HG03558 (cell line): ENCODE measurements around the gene GRSF1.
"Not testable (repeated sequence)": the region's sequence is repeated elsewhere in the genome, so short reads cannot be mapped to it uniquely, and the experiment has no call there.

Experiments used
- ATAC-seq: cut with Tn5 transposase; IDR thresholded peaks from one replicate; pipeline ENCODE4 v1.9.1; 2021; ENCODE audit warnings: moderate number of reproducible peaks; ENCODE audit not compliant: unreplicated experiment; ENCODE audit errors: extremely low read depth

Gene GRSF1, protein sequence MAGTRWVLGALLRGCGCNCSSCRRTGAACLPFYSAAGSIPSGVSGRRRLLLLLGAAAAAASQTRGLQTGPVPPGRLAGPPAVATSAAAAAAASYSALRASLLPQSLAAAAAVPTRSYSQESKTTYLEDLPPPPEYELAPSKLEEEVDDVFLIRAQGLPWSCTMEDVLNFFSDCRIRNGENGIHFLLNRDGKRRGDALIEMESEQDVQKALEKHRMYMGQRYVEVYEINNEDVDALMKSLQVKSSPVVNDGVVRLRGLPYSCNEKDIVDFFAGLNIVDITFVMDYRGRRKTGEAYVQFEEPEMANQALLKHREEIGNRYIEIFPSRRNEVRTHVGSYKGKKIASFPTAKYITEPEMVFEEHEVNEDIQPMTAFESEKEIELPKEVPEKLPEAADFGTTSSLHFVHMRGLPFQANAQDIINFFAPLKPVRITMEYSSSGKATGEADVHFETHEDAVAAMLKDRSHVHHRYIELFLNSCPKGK

DNA sequence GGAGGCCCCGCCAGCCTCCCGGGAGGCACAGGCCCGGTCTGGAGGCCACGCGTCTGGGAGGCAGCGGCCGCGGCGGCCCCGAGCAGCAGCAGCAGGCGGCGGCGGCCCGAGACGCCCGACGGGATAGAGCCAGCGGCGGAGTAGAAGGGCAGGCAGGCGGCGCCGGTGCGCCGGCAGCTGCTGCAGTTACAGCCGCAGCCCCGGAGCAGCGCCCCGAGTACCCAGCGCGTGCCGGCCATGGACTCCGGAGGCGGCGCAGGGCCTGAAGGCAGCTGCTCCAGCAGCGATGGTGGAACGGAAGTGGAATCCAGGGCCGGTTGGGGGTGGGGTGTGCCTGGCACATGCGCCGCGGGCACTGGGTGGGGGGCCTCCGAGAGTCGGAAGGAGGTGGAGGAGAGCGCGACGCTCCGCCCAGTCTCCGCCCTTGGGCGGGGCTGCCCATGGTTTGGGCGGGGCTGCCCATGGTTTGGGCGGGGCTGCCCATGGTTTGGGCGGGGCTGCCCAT lies at the start of gene GRSF1:
GRSF1 (minus strand) TSS at position 302 of the 505 bp plus-strand sequence; CDS start at position 239, 63 bp downstream.
- peak; percentile 33 for ATAC-seq

DNA sequence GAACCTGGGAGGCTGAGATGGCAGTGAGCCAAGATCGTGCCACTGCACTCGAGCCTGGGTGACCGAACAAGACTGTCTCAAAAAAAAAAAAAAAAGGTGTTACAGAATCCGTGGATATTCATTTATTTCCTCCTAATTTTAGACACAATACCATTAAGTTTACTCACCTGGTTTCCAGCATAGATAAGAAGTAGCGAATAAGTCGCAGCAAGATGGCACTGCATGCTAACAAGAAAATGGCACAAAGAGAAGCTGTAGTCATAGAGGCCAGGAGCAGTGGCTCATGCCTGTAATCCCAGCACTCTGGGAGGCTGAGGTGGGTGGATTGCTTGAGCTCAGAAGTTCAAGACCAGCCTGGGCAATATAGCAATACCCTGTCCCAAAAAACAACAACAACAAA lies 45.5 kb upstream of the GRSF1 start:
- no peak for ATAC-seq

DNA sequence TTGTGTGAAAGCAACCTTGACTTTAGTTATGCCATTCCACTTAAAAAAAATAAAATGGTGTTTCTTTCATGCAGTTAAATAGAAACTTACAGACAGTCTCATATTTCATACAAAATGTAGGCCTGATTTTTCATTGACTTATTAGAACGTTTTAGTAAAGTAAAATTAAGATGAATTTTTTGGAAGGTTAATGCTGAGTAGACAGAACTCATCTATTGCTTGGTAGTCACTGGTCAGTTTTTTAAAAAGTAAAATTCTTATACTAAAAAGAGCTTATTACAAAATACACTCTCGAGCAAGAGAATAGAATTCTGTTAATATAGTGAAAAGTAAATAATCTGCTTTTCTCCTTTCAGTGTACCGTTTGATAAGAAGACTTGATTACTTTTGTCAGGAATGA lies 41.0 kb upstream of the GRSF1 start:
- no peak for ATAC-seq

DNA sequence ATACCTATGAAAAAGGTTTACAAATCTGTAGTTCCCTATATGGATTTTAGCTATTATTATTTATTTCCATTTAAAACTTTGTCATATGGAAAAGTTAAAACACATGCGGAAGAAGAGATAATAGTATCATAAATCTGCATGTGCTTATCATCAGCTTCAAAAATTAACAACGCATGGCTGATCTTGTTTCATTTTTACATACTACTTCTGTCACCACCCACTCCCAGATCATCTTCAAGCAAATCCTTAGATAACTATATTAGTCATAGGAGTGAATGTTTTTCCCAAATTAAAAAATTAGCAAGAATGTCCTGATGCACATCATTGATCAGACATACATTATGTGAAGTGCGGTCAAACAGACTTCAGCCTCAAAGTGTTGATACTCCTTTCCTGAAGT lies 37.9 kb upstream of the GRSF1 start:
- ATAC-seq, result no peak

DNA sequence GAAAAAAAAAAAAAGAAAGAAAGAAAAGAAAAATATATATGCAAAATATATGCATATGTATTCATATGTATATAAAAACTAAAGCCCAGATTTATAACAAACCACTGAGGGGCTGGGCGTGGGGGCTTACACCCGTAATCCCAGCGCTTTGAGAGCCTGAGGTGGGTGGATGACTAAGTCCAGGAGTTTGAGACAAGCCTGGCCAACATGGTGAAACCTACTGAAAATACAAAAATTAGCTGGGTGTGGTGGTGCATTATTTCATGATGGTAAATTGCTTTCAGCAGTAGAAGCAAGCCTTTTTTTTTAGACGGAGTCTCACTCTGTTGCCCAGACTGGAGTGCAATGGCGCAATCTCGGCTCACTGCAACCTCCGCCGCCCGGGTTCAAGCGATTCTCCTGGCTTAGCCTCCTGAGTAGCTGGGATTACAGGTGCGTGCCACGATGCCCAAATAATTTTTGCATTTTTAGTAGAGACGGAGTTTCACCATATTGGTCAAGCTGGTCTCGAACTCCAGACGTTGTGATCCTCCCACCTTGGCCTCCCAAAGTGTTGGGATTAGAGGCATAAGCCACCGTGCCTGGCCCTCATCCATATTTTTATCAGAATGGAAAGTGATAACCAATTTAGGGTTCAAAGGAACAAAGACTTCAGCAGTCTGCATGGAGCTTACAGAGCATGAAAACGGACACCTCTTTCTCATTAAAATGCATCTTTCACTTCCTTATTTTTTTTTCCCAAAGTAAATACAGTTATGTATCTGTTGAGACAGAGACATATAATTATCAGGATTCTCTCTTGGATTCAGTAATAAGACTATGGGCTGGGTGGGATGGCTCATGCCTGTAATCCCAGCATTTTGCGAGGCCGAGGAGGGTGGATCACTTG lies 34.8 kb upstream of the GRSF1 start:
- ATAC-seq, result no peak

DNA sequence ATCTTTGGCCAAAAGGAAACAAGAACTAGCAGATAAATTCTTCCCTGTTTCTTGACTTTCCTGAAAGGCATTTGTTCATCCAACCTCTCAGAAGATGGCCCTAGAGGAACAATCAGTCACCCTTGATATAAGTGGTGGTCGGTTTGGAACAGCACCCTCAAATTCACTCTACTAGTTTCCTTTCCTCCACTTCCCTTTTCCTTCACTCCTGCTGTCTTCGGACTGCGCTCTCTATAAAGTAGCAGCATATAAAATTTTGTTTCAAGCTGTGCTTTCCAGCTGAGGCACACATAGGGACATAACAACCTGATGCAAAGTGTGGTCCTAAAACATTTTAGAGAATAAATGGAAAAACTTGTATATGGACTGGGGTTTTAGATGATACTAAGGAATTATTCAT lies 33.5 kb upstream of the GRSF1 start:
- ATAC-seq, result no peak

DNA sequence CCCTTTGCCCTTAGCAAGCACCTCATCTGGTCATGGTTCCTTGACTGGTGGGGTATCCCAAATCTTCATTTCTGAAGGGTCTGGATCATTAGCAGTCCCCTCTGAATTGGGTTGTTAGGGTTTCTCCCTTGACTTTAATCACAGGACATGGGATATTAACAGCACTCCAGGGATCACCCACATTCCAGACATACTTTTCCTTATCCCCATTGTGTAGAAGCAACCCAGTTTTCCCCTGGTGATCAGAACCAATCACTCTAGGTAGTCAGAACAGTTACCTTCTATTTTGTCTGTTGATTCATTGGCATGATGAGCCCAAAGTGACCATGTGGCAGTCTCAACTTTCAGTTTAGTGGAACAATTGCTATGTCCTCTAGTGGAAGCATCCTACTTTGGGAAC lies 29.1 kb upstream of the GRSF1 start:
- no peak for ATAC-seq

DNA sequence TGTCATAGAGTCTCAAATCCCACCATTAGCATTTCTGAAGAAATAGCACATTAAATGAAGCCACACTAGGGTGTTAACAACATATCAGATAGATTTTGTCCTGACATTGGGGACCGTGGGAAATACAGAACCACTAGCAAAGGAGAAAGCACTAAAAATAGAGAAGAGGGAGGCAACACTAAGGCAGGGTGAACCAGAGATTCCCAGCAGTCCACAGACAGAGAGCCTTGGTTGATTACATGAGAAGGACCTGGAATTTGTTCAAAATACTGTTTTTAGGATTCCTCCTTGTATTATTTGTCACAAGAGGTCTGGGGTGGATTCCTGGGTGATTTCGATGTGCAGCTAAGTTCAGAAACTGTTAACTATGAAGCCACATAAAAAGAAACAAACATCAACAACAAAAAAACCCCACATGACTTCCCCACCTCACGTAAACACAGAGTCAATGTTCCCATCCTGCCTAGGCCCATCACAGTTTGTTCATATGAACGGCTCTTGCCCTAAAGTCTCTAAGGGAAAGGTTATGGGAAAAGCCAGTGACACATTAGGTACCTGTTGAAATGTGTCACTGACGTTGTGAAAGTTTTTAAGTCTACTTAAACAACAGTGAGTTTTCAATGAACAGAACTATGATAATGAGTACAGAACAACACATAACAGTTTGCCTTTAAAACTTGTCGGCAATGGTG lies 23.6 kb upstream of the GRSF1 start:
- peak; percentile 90 for ATAC-seq

DNA sequence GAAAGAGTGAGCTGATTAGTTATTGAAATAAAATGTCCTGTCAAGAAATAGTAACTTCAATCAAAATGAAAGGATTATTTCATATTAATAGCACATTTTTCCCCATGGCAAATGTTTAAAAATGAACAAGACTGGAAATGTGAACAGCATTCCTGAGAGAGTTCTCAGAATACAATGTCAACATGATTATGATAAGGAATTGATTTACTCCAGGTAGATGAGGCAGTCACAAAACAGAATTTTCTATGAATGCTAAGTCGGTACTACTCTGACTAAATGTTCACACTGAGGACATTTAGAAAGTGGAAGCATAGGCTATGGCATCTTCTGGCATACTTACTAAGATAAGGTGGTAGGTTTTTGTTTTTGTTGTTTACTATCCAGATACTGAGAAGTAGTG lies 19.4 kb upstream of the GRSF1 start:
- no peak for ATAC-seq

DNA sequence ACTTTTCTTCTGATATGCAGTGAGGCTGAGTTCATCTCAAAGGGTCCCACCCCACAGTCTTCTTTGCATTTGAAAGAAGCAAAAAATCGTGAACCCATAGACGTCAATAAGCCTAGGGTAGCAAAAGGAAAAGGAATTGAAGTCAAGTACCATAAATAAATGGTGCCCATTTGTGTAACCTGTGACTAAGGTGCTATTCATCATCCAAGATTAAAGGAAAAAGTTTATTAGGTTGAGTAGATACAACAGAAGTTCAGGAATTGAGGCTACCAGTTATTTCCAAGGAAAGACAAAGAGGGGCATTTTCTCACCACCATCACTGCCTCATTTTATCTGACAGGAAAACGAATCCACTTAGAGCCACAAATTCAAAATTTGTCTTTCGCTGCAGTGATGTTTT lies 18.8 kb upstream of the GRSF1 start:
- ATAC-seq, result no peak

DNA sequence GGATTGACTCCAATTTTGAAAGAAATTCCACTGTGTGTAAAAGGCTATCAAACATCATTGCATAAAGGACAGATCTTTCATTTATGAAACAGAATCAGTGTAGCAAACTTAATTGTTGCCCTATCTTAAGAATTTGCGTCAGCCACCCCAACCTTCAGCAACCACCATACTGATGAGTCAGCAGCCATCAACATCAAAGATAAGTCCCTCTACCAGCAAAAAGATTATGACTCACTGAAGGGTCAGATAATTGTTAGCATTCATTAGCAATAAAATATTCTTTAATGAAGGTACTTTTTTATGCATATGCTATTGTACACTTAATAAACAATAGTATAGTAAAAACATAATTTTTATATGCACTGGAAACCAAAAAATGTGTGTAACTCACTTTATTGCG lies 15.8 kb upstream of the GRSF1 start:
- ATAC-seq, result no peak

DNA sequence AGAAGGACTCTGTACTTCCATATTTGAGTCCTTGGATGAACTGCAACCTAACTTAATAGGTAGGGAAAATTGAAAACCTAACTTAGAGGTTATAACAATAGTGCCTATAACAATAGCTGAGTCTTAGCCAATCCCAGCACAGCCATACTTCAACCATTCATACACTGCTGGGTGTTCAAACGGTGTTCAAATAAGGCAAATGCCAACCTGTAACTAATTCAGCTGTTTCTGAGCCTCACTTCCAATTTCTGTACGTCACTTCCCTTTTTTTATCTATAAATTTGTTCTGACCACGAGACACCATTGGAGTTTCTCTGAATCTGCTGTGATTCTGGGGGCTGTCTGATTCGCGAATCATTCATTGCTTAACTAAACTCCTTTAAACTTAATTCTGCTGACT lies 9.6 kb upstream of the GRSF1 start:
- ATAC-seq, result no peak

DNA sequence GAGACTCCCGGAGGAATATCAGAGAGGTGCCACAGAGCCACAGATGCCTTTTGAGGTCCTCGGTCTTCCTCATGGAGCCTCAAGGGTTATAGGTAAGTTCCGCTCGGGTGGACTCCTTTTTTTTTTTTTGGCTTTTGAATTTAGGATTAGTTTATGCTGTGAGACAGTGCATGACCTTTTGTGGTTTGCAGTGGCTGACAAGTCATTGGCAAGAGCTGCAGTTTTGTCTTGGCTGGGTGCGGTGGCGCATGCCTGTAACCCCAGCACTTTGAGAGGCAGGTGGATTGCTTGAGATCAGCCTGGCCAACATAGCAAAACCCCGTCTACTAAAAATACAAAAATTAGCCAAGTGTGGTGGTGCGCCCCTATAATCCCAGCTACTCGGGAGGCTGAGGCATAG lies 4.5 kb upstream of the GRSF1 start:
- no peak for ATAC-seq

DNA sequence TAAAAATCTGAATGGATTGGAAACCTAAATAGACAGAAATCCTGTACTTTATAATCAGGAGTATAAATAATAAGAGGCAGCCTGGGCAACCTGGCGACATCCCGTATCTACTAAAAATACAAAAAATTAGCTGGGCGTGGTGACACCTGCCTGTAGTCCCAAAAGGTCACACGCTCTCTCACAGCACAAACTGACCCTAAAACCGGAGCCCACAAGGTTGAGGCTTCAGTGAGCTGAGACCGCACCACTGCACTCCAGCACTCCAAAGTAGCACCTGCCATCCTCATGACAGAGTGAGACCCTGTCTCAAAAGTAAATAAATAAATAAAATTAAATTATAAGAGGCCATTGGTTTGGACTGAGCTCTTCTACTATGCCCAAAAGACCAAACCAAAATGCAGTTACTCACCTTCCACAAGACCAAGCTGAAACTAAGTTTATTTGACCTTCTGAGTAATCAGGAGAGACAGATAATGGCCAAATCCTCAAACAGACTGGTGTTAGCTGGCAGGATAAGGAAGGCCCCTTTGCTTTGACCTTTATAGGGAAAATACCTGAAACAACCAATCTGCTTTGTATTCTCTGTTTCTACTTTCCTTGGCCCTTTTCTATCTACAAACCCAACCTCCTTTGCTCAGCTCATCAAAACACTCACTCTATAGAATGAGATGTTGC lies 3.2 kb upstream of the GRSF1 start:
- peak; percentile 34 for ATAC-seq

DNA sequence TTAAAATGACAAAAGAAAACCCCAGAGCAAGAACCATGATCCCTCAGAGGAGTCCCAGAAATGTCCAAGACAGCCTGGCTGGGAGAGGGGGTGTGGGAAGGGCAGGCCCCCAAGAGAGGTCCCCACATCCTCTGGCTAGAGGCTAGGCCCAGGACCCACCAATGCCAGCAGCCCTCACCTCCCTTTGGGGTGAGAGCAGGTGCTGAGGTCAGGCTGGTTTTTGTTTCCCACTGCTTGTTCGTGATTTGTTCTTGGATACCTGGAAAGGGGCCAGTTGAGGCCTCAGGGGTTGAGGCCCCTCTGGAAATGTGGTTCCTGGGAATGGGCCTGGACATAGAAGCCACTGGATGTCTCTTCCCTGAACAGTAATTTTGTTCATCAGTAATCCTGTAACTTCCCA lies 2.3 kb upstream of the GRSF1 start:
- no peak for ATAC-seq

DNA sequence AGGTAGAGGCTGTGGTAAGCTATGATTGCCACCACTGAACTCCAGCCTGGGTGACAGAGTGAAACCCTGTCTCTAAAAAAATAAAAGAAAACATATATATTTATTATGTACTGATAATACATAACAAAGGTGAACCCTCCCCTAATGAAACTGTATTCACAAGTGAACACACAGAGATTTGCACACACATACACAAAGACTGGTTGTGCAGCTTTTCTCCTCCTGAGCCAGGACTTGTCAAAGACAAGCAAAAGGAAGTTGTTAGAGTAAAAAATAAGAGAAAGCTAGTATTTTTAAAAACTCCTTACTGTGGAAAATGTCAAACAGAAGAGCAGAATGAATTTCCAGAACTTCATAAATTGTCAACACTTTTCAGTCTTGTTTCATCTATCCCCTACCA lies 1.5 kb upstream of the GRSF1 start:
- no peak for ATAC-seq

DNA sequence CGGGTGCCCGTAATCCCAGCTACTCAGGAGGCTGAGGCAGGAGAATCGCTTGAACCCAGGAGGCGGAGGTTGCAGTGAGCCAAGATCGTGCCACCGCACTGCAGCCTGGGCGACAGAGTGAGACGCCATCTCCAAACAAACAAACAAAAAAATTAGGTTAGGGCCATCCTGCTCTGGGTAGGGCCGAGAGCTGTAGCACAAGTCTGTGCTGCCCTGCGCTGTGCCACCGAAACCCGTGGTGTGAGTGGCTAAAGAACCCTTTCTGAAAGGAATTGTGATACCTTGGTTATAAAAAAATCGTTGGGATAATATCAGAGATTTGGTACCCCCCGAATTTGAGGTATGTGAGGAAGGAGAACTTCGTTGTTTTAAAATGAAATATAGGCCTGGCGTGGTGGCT lies 941 bp upstream of the GRSF1 start:
- not testable (repeated sequence) for ATAC-seq

DNA sequence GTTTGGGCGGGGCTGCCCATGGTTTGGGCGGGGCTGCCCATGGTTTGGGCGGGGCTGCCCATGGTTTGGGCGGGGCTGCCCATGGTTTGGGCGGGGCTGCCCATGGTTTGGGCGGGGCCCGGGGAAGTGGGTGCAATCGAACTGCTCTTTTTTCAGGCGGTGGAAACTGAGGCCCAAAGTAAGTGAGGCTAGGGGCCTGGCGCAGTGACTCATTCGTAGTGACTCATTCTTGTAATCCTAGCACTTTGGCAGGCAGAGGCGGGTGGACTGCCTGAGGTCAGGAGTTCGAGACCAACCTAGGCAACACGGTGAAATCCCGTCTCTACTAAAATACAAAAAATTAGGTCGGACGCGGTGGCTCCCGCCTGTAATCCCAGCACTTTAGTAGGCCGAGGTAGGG lies 447 bp upstream of the GRSF1 start:
- ATAC-seq, result not testable (repeated sequence)

DNA sequence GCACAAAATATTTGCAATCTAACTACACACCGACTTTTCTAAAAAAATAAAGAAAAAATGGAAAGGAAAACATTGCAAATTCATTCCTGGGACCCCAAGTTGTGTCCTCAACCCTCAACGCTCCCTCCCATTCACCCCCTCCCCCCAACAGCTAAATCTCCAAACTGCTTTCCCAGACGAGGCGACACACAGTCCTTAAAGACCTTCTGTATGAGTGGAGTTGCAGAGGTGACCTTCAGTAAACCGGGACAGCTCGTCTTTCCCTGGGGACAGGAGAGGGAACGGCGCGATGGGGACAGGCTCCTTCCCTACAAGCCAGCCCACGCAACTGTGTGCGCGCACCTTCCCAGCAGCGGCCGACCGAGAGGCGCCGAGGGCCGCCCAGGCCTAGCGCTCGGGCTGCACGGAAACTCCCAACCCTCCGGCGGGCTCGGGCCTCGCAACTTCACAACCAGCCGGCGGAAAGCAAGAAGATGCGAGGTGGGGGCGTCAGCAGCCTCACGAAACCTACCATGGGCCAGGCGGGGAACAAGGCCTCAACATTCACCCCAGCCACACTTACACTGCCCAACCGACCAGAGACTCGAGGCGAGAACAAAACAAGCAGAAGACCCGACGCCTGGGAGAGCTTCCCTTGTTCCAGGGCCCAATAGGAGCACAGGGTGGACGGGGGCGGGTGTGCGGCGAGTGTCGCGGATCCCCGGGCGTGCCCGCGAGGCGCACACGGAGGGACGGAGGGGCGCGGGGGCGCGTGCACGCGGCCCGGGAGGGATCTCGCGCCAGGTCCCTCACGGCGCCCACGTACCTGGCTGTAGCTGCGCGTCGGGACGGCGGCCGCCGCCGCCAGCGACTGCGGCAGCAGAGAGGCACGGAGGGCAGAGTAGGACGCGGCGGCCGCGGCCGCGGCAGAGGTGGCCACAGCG lies 763 bp downstream of the GRSF1 start:
- peak; percentile 23 for ATAC-seq
